ENCODE results near the gene ZNF784. TPM values are rescaled to one million over a fixed set of nuclear protein-coding genes. Genes with fewer than 3 reads are reported as not detected.

The ZNF784 gene
- total and polyA plus RNA-seq, 9 of the 15 experiments (the other 6 are each of a cell fraction or from before 2014, with no cell fraction given), result 0.14 to 6.1 (median 2.1) TPM

- in situ Hi-C loops (cut with MboI), result no loop called here
- ATAC-seq, result peak; percentile 77
- intact Hi-C loops (cut with micrococcal nuclease), result no loop called here
- peaks cover 20 to 58% of the 10 kb centered on the region in 2 experiments; a peak in 4 of 5 replicates for H3K4me1 ChIP-seq (replicated peaks in 1 of 2; ENCODE audit: control insufficient read depth in 2 of 2, insufficient read depth in 2 of 2, low read length in 2 of 2)
- DNase-seq (ENCODE audit: extremely low read depth in 1 of 4, low spot score in 3 of 4), result peak; percentile 87 to 96 (median 92)
- BruUV-seq (replicated peaks), result no TSS peak
- WGBS (ENCODE audit: insufficient coverage, low coverage, missing lambda C conversion rate), result under 1% methylated on average over 71 of the region's 95 CpGs
- H3K9ac ChIP-seq (ENCODE audit: insufficient read depth in 1 of 2, low read depth in 2 of 2, low read length in 2 of 2), result peak within 1 kb of the TSS; percentile 99
- no peaks in the 10 kb centered on the region for H3K27me3 ChIP-seq (ENCODE audit: control insufficient read depth in 2 of 2, insufficient read depth in 2 of 2, low read length in 2 of 2)
- ChIA-PET POLR2A (interaction anchor here (0.6 to 1.6 kb wide), 23 partner anchors 9 to 514 kb away, joined by 3 to 11 read pairs (median 3); partner anchors contain the start of genes FIZ1, NAT14, UBE2S and ZNF581), CTCF (ENCODE audit: low intra/inter-chr PET ratio) (interaction anchor here (1.9 to 2.8 kb wide), 2 partner anchors 14 to 23 kb away, joined by 5 to 27 read pairs; partner anchors contain the start of gene ZNF580)
- peak; percentile 71 for FAIRE-seq
- H2AFZ ChIP-seq (ENCODE audit: low read depth, low read length), result peak within 1 kb of the TSS; percentile 97
- no peaks in the 10 kb centered on the region for H3K9me3 ChIP-seq (replicated peaks; ENCODE audit: control insufficient read depth, insufficient read depth, low read depth, low read length)
- H4K20me1 ChIP-seq (replicated peaks; ENCODE audit: control insufficient read depth, insufficient read depth, low read length), result peaks cover 40% of the 10 kb centered on the region
- peak within 1 kb of the TSS; percentile 100 for H3K27ac ChIP-seq (ENCODE audit: extremely low read depth, low read depth, low read length)
- peak within 1 kb of the TSS; percentile 99 for H3K4me2 ChIP-seq (ENCODE audit: insufficient read depth, low read length)
- peaks cover 67% of the 10 kb centered on the region for H3K36me3 ChIP-seq (ENCODE audit: control insufficient read depth, insufficient read depth, low read length)
- peaks cover 54% of the 10 kb centered on the region for H3K79me2 ChIP-seq (ENCODE audit: control insufficient read depth, insufficient read depth, low read length)
- H3K4me3 ChIP-seq, result peak within 1 kb of the TSS; percentile 70
- peaks cover 6% of the 10 kb centered on the region for H3K9me1 ChIP-seq (ENCODE audit: control insufficient read depth, insufficient read depth, low read length)
- peak; percentile 62 for TF ChIP-seq RBBP5 (IDR thresholded peaks at IDR 0.05; ENCODE audit: borderline replicate concordance, insufficient read depth, low read length, poor library complexity, severe bottlenecking)
- TF ChIP-seq, protein P1, sequence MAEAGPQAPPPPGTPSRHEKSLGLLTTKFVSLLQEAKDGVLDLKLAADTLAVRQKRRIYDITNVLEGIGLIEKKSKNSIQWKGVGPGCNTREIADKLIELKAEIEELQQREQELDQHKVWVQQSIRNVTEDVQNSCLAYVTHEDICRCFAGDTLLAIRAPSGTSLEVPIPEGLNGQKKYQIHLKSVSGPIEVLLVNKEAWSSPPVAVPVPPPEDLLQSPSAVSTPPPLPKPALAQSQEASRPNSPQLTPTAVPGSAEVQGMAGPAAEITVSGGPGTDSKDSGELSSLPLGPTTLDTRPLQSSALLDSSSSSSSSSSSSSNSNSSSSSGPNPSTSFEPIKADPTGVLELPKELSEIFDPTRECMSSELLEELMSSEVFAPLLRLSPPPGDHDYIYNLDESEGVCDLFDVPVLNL (CRISPR knock-in tag; IDR thresholded peaks at IDR 0.05; ENCODE audit: low read depth), result peak; percentile 70; the same call in 1 of the 2 replicates
- peak; percentile 25; the same call in 1 of the 2 replicates for TF ChIP-seq ZBTB7A (IDR thresholded peaks at IDR 0.05; ENCODE audit: borderline replicate concordance, control insufficient read depth, low read depth, low read length)
- TF ChIP-seq MAX (CRISPR knock-in tag; IDR thresholded peaks at IDR 0.05), result peak; percentile 93
- TF ChIP-seq, protein P2, sequence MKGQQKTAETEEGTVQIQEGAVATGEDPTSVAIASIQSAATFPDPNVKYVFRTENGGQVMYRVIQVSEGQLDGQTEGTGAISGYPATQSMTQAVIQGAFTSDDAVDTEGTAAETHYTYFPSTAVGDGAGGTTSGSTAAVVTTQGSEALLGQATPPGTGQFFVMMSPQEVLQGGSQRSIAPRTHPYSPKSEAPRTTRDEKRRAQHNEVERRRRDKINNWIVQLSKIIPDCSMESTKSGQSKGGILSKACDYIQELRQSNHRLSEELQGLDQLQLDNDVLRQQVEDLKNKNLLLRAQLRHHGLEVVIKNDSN (CRISPR knock-in tag; IDR thresholded peaks at IDR 0.05), result peak; percentile 88
- TF ChIP-seq SOX6 (IDR thresholded peaks at IDR 0.05), result peak; percentile 43; the same call in 1 of the 2 replicates
- TF ChIP-seq PTTG1 (tag; IDR thresholded peaks at IDR 0.05; ENCODE audit: low read depth), result no peak
- TF ChIP-seq ZBTB26 (CRISPR knock-in tag; IDR thresholded peaks at IDR 0.05), result no peak
- TF ChIP-seq AFF1 (IDR thresholded peaks at IDR 0.05; ENCODE audit: low read depth in 1 of 2, partially characterized antibody in 2 of 2), result no peak
- TF ChIP-seq MYC (IDR thresholded peaks at IDR 0.05; ENCODE audit: low read depth, low read length), result peak; percentile 97
- no peak for TF ChIP-seq MYC (CRISPR knock-in tag; IDR thresholded peaks at IDR 0.05; ENCODE audit: borderline replicate concordance, low read depth)
- TF ChIP-seq WHSC1 (IDR thresholded peaks at IDR 0.05; ENCODE audit: low read length), result no peak
Observed at GRCh38 chr19:55654868-55655647, 30.7 kb upstream of the ZNF784 start, which contains the start of gene U2AF2. Gene U2AF2, plus strand, starts transcription at chr19:55655035. Its CDS starts 70 bp downstream, at chr19:55655105.

Data from K562 (cell line).